Measurements from ENCODE around the gene NMT1. TPM values are rescaled to one million over a fixed set of nuclear protein-coding genes. Genes with fewer than 3 reads are reported as not detected.

NMT1 gene
- total RNA-seq: 100 to 1,000 TPM in 1 of 2 donors, 10 to 100 TPM in 1; 68.0 to 127 TPM

GRCh38 chr17:45060797-45061605 is at the start of gene NMT1:
TSS of gene NMT1 (plus strand) at chr17:45061317. CDS start at chr17:45061330, 13 bp downstream.
- Histone ChIP-seq H3K27me3 (no peaks in the 10 kb centered on the region), H3K9ac (ENCODE audit: low read depth in 2 of 2, low read length in 2 of 2) (peak within 1 kb of the TSS; percentile 70 to 84), H3K4me3 (peak within 1 kb of the TSS; percentile 74), H3K9me3 (no peaks in the 10 kb centered on the region), H3K27ac (peak within 1 kb of the TSS; percentile 73), H3K36me3 (no peaks in the 10 kb centered on the region), H3K4me1 (peaks cover 32% of the 10 kb centered on the region)
- intact Hi-C loops (cut with DNase I): no loop called here
- TF ChIP-seq CTCF (IDR thresholded peaks at IDR 0.05): no peak
- peak; percentile 97 for DNase-seq

DNA sequence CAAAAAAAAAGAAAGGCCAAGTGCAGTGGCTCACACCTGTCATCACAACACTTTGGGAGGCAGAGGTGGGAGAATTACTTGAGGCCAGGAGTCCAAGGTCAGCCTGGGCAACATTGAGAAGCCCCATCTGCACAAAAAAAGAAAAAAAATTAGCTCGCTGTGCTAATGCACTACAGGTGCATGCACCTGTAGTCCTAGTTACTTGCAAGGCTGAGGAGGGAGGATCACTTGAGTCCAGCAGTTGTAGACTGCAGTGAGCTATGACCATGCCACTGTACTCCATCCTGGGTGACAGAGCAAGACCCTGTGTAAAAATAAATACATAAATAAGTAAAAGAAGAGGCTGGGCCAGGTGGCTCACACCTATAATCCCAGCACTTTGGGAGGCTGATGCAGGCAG is 49.4 kb upstream of the NMT1 start:
- H3K4me1 ChIP-seq: no peaks in the 10 kb centered on the region
- H3K9ac ChIP-seq (ENCODE audit: low read depth in 2 of 2, low read length in 2 of 2): no peak overlapping the region
- TF ChIP-seq CTCF (IDR thresholded peaks at IDR 0.05): no peak
- no peak overlapping the region for H3K27ac ChIP-seq
- H3K4me3 ChIP-seq: no peak overlapping the region
- no peaks in the 10 kb centered on the region for H3K36me3 ChIP-seq
- no peak for DNase-seq
- H3K9me3 ChIP-seq: no peaks in the 10 kb centered on the region
- intact Hi-C loops (cut with DNase I): no loop called here
- H3K27me3 ChIP-seq: no peaks in the 10 kb centered on the region

DNA sequence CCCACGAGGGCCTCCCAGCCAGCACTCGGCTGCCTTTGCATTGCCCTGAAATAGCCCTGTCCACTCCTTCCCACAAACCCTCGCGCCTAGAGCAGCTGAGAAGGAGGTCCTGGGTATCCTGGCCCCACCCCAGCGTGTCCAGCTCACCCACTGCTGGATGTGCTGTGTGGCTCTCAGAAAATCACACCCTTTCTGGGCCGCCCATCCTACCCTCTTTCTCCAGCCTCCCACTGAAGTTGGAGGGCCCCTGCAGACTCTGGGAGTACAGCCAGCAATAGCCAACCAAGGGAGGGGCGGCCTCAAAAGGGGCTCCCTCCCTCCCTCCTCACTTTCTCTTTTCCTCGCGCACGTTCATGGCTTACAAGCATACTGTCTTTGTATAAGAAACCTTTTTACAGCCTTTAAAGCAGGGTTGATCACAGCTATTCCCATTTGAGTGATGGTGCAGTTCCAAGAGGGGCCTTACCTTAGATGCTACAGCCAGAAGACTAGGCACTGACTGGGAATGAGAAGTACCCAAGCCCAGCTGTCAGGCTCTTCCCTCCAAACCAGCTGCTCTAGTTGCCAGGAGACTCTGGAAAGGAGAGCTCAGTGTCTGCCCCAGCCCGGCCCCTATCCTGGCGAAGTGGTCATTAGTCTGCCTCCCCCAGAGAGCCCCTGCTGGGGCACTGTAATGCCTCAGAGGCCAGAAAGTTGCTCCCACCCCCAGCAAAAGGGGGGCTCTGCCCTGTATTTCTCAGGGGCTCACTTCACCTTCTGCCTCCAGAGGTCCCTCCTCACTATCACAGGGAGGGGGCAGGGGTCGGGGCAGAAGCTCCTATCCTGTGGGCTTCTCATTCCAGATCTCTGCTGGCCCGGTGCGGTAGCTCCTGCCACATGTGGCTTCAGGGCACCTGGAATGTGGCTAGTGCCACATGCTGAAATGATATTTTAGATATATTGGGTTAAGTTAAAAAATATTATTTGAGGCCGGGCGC is 47.8 kb upstream of the NMT1 start:
- H3K9me3 ChIP-seq: no peaks in the 10 kb centered on the region
- H3K4me3 ChIP-seq: no peak overlapping the region
- H3K4me1 ChIP-seq: no peaks in the 10 kb centered on the region
- intact Hi-C loops (cut with DNase I): no loop called here
- H3K27ac ChIP-seq: no peak overlapping the region
- H3K9ac ChIP-seq (ENCODE audit: low read depth in 2 of 2, low read length in 2 of 2): no peak overlapping the region
- peak; percentile 29 for DNase-seq
- H3K27me3 ChIP-seq: no peaks in the 10 kb centered on the region
- no peak for TF ChIP-seq CTCF (IDR thresholded peaks at IDR 0.05)
- no peaks in the 10 kb centered on the region for H3K36me3 ChIP-seq

DNA sequence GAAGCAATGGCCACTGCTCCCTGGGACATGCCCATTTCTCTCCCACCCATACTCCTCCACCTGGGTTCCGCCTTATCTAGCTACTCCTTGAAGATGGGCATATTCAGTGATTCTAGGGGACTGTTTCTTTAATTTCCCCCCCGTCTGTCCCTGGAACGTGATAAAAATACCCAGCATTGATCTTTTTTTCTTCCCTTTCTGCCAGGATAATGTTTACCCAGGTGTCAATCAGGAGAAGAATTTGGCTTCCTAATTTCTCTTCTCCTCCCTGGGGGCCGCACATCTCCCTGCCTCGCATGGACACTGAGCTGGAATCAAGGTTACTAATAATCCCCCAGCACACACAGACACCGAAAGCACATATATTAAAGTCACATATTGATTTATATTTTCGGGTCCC is 44.9 kb upstream of the NMT1 start:
- TF ChIP-seq CTCF (IDR thresholded peaks at IDR 0.05): no peak
- Histone ChIP-seq H3K36me3 (no peaks in the 10 kb centered on the region), H3K9ac (ENCODE audit: low read depth in 2 of 2, low read length in 2 of 2) (no peak overlapping the region), H3K4me3 (no peak overlapping the region), H3K4me1 (peaks cover 3% of the 10 kb centered on the region), H3K27me3 (no peaks in the 10 kb centered on the region), H3K27ac (no peak overlapping the region), H3K9me3 (no peaks in the 10 kb centered on the region)
- intact Hi-C loops (cut with DNase I): no loop called here
- DNase-seq: no peak

DNA sequence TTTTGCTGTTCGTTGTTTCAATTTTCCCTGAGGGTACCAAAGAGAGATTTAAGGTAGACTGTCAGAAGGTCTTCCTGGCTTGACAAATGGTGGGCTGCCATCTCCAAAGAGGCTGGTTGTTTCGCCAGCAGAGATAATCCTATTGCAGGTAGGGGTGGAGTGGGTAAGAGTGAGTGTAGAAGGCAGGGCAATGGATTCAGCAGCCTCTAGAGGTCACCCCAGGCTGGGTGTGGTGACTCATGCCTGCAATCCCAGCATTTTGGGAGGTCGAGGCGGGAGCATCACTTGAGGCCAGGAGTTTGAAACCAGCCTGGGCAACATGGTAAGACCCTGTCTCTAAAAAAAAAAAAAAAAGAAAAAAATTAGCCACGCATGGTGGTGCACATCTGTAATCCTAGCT is 44.3 kb upstream of the NMT1 start:
- Histone ChIP-seq H3K36me3 (no peaks in the 10 kb centered on the region), H3K27ac (no peak overlapping the region), H3K4me1 (peaks cover 3% of the 10 kb centered on the region), H3K9me3 (no peaks in the 10 kb centered on the region), H3K27me3 (no peaks in the 10 kb centered on the region), H3K9ac (ENCODE audit: low read depth in 2 of 2, low read length in 2 of 2) (no peak overlapping the region), H3K4me3 (no peak overlapping the region)
- no peak for TF ChIP-seq CTCF (IDR thresholded peaks at IDR 0.05)
- intact Hi-C loops (cut with DNase I): no loop called here
- DNase-seq: no peak

Data from colonic mucosa (tissue), 4 donors.